Rectal smooth muscle tissue (tissue), 1 donor: Measurements from ENCODE around the gene SCD5.

Experiments used
- H3K27ac ChIP-seq: one replicate; pipeline ENCODE4 v1.7.0; 2013; ENCODE audit warnings: low read depth, low read length, inconsistent platforms
- H3K27me3 ChIP-seq: one replicate; pipeline ENCODE4 v1.7.0; 2013; ENCODE audit warnings: low read length; ENCODE audit not compliant: control insufficient read depth, insufficient read depth
- H3K36me3 ChIP-seq: one replicate; pipeline ENCODE4 v1.7.0; 2013; ENCODE audit warnings: low read length; ENCODE audit not compliant: control insufficient read depth, insufficient read depth
- H3K4me1 ChIP-seq: one replicate; pipeline ENCODE4 v1.7.0; 2013; ENCODE audit warnings: low read length; ENCODE audit not compliant: control insufficient read depth, insufficient read depth
- H3K4me3 ChIP-seq: one replicate; pipeline ENCODE4 v1.7.0; 2013; ENCODE audit warnings: low read length
- H3K9ac ChIP-seq: one replicate; pipeline ENCODE4 v1.7.0; 2013; ENCODE audit warnings: low read length

SCD5 gene

GRCh38 chr4:82811392-82811791 lies 12.8 kb upstream of the SCD5 start:
- Histone ChIP-seq H3K4me3 (no peak overlapping the region), H3K27me3 (no peaks in the 10 kb centered on the region), H3K27ac (no peak overlapping the region), H3K9ac (no peak overlapping the region), H3K36me3 (no peaks in the 10 kb centered on the region), H3K4me1 (no peaks in the 10 kb centered on the region)

GRCh38 chr4:82810176-82810575 lies 11.6 kb upstream of the SCD5 start:
- H3K9ac ChIP-seq: no peak overlapping the region
- no peaks in the 10 kb centered on the region for H3K27me3 ChIP-seq
- no peak overlapping the region for H3K4me3 ChIP-seq
- no peak overlapping the region for H3K27ac ChIP-seq
- no peaks in the 10 kb centered on the region for H3K36me3 ChIP-seq
- no peaks in the 10 kb centered on the region for H3K4me1 ChIP-seq

DNA sequence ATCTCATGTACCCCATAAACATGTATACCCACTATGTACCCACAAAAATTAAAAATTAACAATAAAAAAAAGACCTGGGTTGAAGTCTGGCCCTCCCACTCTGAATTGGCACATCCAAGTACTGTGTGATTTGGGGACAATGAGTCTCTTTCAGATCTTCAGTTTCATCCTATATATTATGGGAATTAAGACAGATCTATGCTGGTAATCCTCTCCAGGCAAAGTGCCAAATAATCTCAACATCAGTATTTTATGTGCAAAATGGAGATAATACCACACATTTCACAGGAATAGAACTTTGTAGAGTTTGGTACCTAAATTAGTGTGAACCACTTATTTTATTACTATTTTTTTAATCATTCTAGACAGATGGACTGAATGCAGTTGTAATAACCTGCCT lies 11.0 kb upstream of the SCD5 start:
- Histone ChIP-seq H3K9ac (no peak overlapping the region), H3K27ac (no peak overlapping the region), H3K4me1 (no peaks in the 10 kb centered on the region)

DNA sequence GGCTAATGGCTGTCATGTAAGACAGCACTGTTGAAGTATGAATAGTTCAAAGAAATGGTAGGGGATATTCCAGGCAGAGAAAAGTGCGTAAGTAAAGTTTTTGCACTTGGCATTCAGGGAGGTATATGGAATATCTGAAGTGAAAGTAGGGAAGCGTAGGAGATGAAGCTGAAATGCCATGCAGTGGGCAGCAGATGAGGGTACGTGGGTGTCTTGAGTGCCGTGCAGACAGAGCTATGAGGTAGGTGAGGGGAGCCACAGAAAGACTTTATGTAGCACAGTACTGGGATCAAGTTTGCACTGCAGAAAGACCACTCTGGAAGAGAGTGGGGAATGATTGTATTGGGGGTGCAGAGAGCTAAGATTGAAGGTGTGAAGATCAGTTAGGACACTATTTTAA lies 5.2 kb upstream of the SCD5 start:
- Histone ChIP-seq H3K27me3 (no peaks in the 10 kb centered on the region), H3K36me3 (no peaks in the 10 kb centered on the region), H3K4me1 (no peaks in the 10 kb centered on the region), H3K27ac (no peak overlapping the region), H3K4me3 (no peak overlapping the region), H3K9ac (no peak overlapping the region)

More for the DNA sequence above, 11.0 kb upstream of the SCD5 start:
- Histone ChIP-seq H3K36me3 (no peaks in the 10 kb centered on the region), H3K27me3 (no peaks in the 10 kb centered on the region), H3K4me3 (no peak overlapping the region)

DNA sequence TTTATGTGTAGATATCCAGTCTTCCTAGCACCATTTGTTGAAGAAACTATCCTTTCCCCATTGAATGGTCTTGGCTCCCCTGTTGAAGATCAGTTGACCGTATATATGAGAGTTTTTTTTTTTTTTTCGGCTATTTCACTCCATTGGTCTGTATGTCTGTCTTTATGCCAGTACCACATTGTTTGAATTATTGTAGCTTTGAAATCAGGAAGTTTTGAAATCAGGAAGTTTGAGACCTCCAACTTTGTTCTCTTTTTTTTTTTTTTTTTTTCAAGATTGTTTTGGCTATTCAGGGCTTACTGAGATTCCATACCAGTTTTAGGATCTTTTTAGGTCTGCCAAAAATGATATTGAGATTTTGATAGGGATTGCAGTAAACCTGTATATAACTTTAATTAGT lies 4.3 kb upstream of the SCD5 start:
- H3K9ac ChIP-seq: no peak overlapping the region
- no peaks in the 10 kb centered on the region for H3K36me3 ChIP-seq
- no peak overlapping the region for H3K27ac ChIP-seq
- H3K27me3 ChIP-seq: no peaks in the 10 kb centered on the region
- no peak overlapping the region for H3K4me3 ChIP-seq
- no peaks in the 10 kb centered on the region for H3K4me1 ChIP-seq

DNA sequence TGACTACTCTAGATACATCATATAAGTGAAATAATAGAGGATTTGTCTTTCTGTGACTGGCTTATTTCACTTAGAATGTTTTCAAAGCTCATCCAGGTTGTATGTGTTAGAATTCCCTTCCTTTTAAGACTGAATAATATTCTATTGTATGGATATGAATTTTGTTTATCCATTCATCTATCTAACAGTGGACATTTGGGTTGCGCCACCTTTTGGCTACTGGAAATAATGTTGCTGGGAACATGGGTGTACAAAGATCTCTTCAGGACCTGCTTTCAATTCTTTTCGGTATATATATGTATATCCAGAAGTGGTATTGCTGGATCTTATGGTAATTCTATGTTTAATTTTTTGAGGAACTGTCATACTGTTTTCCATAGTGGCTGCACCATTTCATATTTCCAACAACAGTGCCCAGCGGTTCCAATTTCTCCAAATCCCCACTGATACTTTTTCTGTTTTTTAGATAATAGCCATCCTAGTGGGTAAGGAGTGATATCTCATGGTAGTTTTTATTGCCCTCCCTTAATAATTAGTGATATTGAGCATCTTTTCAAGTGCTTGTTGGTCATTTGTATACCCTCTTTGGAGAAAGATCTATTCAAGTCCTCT lies 3.4 kb upstream of the SCD5 start:
- Histone ChIP-seq H3K27me3 (no peaks in the 10 kb centered on the region), H3K4me1 (no peaks in the 10 kb centered on the region), H3K27ac (no peak overlapping the region), H3K36me3 (no peaks in the 10 kb centered on the region), H3K4me3 (no peak overlapping the region), H3K9ac (no peak overlapping the region)

GRCh38 chr4:82799006-82799881 lies 648 bp upstream of the SCD5 start:
- Histone ChIP-seq H3K4me3 (peak overlapping the region; percentile 77), H3K4me1 (no peaks in the 10 kb centered on the region), H3K9ac (no peak overlapping the region), H3K36me3 (no peaks in the 10 kb centered on the region), H3K27ac (no peak overlapping the region), H3K27me3 (no peaks in the 10 kb centered on the region)

DNA sequence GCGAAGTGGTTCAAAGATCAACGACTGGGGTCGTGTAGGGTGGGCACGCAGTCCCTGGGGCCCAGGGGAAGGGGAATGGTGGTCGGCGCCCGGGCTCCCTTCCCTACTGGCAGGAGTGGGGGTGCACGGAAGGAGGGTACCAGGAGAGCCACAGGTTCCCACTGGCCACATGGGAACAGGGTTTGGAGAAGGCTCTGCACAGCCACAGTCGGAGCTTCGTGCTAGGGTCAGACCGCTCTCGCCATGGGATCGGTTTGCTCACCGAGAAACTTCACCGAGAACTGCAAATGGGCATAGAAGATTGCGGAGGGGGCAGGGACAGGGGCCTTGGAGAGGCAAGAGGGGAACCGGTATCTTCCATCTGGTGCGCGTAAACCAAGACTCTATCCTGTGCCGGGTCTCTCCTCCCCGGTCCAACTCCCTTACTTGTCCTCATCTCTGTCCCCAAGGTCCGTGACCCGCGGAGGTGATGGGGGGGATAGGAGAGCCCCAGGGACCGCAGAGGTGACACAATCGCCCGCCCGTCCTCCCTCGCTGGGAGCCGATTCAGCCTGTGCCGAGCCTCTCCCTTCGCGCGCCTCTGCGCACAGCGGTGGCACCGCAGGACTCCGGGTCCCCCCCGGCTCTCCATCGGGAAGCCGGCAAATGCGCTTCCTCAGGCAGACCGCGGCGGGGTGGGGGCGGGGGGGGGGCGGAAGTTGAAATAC lies 1.0 kb downstream of the SCD5 start:
- Histone ChIP-seq H3K36me3 (no peaks in the 10 kb centered on the region), H3K9ac (no peak overlapping the region), H3K4me3 (peak overlapping the region; percentile 77), H3K4me1 (no peaks in the 10 kb centered on the region), H3K27me3 (no peaks in the 10 kb centered on the region), H3K27ac (no peak overlapping the region)

GRCh38 chr4:82797040-82797404 lies 1.6 kb downstream of the SCD5 start:
- Histone ChIP-seq H3K36me3 (no peaks in the 10 kb centered on the region), H3K27me3 (no peaks in the 10 kb centered on the region), H3K27ac (no peak overlapping the region), H3K9ac (no peak overlapping the region), H3K4me1 (no peaks in the 10 kb centered on the region), H3K4me3 (peak overlapping the region; percentile 77)

GRCh38 chr4:82792912-82793649 lies 5.5 kb downstream of the SCD5 start:
- Histone ChIP-seq H3K4me3 (no peak overlapping the region), H3K27me3 (no peaks in the 10 kb centered on the region)

DNA sequence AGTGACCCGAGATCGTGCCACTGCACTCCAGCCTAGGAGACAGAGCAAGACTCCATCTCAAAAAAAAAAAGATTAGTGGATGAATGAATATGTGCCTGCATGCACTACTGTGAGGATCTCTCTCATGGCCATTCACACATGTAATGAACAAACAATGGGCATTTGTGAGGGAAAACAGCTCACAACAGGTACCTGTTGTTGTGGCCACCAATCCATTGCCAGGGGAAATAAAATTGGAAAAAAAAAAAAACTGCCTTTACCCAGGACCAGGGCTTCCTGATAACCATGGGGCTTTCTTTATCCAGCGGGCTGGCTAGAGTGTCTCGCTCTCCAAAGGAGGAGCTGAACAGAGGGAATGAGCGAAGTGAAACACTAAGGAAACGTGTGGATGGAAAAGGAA lies 7.4 kb downstream of the SCD5 start:
- no peaks in the 10 kb centered on the region for H3K36me3 ChIP-seq
- H3K27ac ChIP-seq: no peak overlapping the region

More at GRCh38 chr4:82792912-82793649, 5.5 kb downstream of the SCD5 start:
- Histone ChIP-seq H3K36me3 (no peaks in the 10 kb centered on the region), H3K27ac (no peak overlapping the region), H3K4me1 (no peaks in the 10 kb centered on the region), H3K9ac (no peak overlapping the region)

DNA sequence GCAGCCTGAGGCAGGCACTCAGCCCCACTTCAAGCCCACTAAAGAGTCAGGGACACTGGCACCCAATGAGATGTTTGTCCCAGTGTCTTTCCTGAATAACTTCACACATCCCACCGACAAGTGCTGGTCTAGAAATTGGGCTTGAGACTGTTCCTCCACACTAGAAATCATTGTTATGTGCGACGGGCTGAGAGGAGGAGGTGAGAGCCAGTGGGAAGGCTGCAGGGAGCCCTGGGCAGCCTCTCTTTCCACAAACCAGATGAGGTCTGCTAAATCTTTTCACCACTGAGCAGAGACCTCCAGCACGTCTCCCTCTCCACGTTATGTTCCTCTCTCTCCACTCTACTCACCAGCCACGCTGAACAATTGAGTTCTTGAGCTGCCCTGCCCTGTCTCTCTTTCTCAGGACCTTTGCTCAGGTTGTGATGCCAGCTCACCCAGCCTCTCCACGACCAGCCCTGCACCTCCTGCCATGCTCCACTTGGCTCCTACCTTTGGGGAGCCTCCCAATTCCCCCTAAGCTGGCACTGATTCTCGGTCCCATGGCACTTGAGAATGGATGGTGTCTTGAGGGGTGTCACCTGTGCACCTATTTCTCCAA lies 8.4 kb downstream of the SCD5 start:
- Histone ChIP-seq H3K4me3 (no peak overlapping the region), H3K27ac (no peak overlapping the region), H3K4me1 (no peaks in the 10 kb centered on the region), H3K9ac (no peak overlapping the region), H3K27me3 (no peaks in the 10 kb centered on the region), H3K36me3 (no peaks in the 10 kb centered on the region)

More for the DNA sequence above, 7.4 kb downstream of the SCD5 start:
- H3K4me3 ChIP-seq: no peak overlapping the region
- no peaks in the 10 kb centered on the region for H3K27me3 ChIP-seq
- H3K4me1 ChIP-seq: no peaks in the 10 kb centered on the region
- no peak overlapping the region for H3K9ac ChIP-seq
